Calu3 (cell line): ENCODE data around the gene XRRA1. TPM values are rescaled to one million over a fixed set of nuclear protein-coding genes. Genes with fewer than 3 reads are reported as not detected.
"Not testable (repeated sequence)": the region's sequence is repeated elsewhere in the genome, so short reads cannot be mapped to it uniquely, and the experiment has no call there.

Experiments
- Bru-seq: library from RNA; stranded (reverse); fragments of 400-500 nt; gene quantifications from one replicate; lab custom pipeline; 2021; lab: Mats Ljungman, UMichigan
- BruChase-seq, 2 experiments: library from RNA; stranded (reverse); fragments of 400-500 nt; gene quantifications; one replicate each; lab custom pipeline; 2021; lab: Mats Ljungman, UMichigan
- BruUV-seq: library from RNA; stranded (reverse); fragments of 400-500 nt; replicated peaks from 2 replicates; lab custom pipeline; 2021; lab: Mats Ljungman, UMichigan
- CTCF ChIA-PET: fragments of 300-600 bp; sonication (Branson Sonifier 250); formaldehyde crosslinking; loops from one replicate; lab custom pipeline; 2022; ENCODE audit warnings: antibody characterized with exemption; lab: Charles Lee
- DNase-seq: peaks from one replicate; pipeline ENCODE4 v3.0.0; 2022
- H3K27ac Mint-ChIP-seq: one replicate; pipeline ENCODE4 v1.8.0; 2022; ENCODE audit warnings: mixed read lengths; ENCODE audit not compliant: unreplicated experiment
- H3K27me3 Mint-ChIP-seq: one replicate; pipeline ENCODE4 v1.8.0; 2022; ENCODE audit warnings: mixed read lengths; ENCODE audit not compliant: unreplicated experiment
- H3K36me3 Mint-ChIP-seq: one replicate; pipeline ENCODE4 v1.8.0; 2022; ENCODE audit warnings: mild to moderate bottlenecking, moderate library complexity, mixed read lengths; ENCODE audit not compliant: insufficient read depth, unreplicated experiment
- H3K4me1 Mint-ChIP-seq: one replicate; pipeline ENCODE4 v1.8.0; 2022; ENCODE audit warnings: mild to moderate bottlenecking, low read depth, mixed read lengths; ENCODE audit not compliant: unreplicated experiment
- H3K4me3 Mint-ChIP-seq: one replicate; pipeline ENCODE4 v1.8.0; 2022; ENCODE audit warnings: mild to moderate bottlenecking, low read depth, moderate library complexity, mixed read lengths; ENCODE audit not compliant: unreplicated experiment
- H3K9me3 Mint-ChIP-seq: one replicate; pipeline ENCODE4 v1.8.0; 2022; ENCODE audit warnings: low read depth, mixed read lengths; ENCODE audit not compliant: unreplicated experiment
- intact Hi-C: fragments of 100-400 bp; cut with micrococcal nuclease; formaldehyde crosslinking; loops from one replicate; pipeline ENCODE4 v1.10.0; 2022; ENCODE audit not compliant: unreplicated experiment
- long read RNA-seq: library from polyadenylated mRNA; stranded (forward); transcript quantifications from one replicate; pipeline ENCODE4 v2.0.0, GENCODE V29; 2022
- total RNA-seq: library from RNA; stranded (reverse); gene quantifications from 2 replicates; pipeline ENCODE4 v1.2.3, GENCODE V29; 2022
- TF ChIP-seq, protein P1 (sequence below): fragments of 200-600 bp; IDR thresholded peaks from one replicate; pipeline ENCODE4 v1.8.0; 2022; ENCODE audit warnings: antibody characterized with exemption; ENCODE audit not compliant: unreplicated experiment

Gene XRRA1, protein sequence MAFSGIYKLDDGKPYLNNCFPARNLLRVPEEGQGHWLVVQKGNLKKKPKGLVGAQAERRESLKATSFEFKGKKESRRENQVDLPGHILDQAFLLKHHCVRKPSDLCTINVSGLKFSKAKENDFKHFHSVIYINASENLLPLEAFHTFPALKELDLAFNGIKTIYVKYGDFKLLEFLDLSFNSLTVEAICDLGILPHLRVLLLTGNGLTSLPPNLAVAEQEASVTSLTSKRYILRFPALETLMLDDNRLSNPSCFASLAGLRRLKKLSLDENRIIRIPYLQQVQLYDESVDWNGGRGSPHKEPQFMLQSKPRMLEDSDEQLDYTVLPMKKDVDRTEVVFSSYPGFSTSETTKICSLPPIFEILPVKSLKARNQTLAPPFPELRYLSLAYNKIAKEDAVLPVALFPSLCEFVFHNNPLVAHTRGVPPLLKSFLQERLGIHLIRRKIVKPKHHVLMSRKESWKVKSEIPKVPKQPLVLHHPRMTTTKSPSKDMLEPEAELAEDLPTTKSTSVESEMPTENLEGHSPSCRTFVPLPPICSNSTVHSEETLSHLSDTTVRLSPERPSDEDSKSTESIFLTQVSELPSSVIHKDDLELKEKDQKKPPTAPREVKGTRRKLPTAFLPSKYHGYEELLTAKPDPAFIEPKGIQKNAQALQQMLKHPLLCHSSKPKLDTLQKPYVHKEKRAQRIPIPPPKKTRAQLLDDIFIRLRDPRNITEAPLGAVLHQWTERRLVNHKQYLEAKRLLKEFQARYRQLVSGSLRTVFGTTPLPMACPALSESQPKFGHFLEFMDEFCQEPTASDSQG
- 18.4 and 20.1 TPM in 2 replicates for total RNA-seq
- percentile 62 among the genes with signal in this experiment for Bru-seq, nascent RNA
- percentile 57 among the genes with signal in this experiment for BruChase-seq, experiment 1, labeled RNA remaining after a 6-hour chase
- BruChase-seq, experiment 2, labeled RNA remaining after a 2-hour chase = percentile 60 among the genes with signal in this experiment
- long read RNA-seq, partial matches to known transcripts = 4 of 21 reads
- long read RNA-seq, other reads (novel, unspliced or antisense) = 17 of 21 reads

- Mint-ChIP-seq H3K27me3 (no peaks in the 10 kb centered on the region), H3K27ac (peak within 1 kb of the TSS; percentile 99)
- TF ChIP-seq, protein P1, sequence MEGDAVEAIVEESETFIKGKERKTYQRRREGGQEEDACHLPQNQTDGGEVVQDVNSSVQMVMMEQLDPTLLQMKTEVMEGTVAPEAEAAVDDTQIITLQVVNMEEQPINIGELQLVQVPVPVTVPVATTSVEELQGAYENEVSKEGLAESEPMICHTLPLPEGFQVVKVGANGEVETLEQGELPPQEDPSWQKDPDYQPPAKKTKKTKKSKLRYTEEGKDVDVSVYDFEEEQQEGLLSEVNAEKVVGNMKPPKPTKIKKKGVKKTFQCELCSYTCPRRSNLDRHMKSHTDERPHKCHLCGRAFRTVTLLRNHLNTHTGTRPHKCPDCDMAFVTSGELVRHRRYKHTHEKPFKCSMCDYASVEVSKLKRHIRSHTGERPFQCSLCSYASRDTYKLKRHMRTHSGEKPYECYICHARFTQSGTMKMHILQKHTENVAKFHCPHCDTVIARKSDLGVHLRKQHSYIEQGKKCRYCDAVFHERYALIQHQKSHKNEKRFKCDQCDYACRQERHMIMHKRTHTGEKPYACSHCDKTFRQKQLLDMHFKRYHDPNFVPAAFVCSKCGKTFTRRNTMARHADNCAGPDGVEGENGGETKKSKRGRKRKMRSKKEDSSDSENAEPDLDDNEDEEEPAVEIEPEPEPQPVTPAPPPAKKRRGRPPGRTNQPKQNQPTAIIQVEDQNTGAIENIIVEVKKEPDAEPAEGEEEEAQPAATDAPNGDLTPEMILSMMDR = no peak
Observed at GRCh38 chr11:74948898-74949752, at the start of gene XRRA1, which contains the start of gene SPCS2. XRRA1 (minus strand) TSS chr11:74949091; CDS start chr11:74940878, 8,213 bp downstream. SPCS2 (plus strand) TSS chr11:74949266; CDS start chr11:74949286, 20 bp downstream.

GRCh38 chr11:74992852-74993251 is 44.0 kb upstream of the XRRA1 start:
- Mint-ChIP-seq H3K9me3 (no peaks in the 10 kb centered on the region), H3K4me1 (peaks cover 19% of the 10 kb centered on the region), H3K36me3 (peaks cover 13% of the 10 kb centered on the region), H3K27me3 (no peaks in the 10 kb centered on the region), H3K27ac (no peak overlapping the region), H3K4me3 (no peak overlapping the region)
- TF ChIP-seq, protein P1 = no peak
- intact Hi-C loops = no loop called here
- DNase-seq = no peak
- no TSS peak for BruUV-seq
- CTCF ChIA-PET = no interaction called here

More at GRCh38 chr11:74948898-74949752, at the start of gene XRRA1, which contains the start of gene SPCS2:
- CTCF ChIA-PET = interaction anchor here (0.6 to 1.4 kb wide), 2 partner anchors 19 to 1088 kb away, joined by 3 read pairs; no protein-coding TSS in a partner anchor
- H3K36me3 Mint-ChIP-seq = peaks cover 37% of the 10 kb centered on the region
- peak; percentile 97 for DNase-seq
- peaks cover 17% of the 10 kb centered on the region for H3K4me1 Mint-ChIP-seq
- TSS peak; percentile 61 for BruUV-seq
- intact Hi-C loops = no loop called here
- H3K4me3 Mint-ChIP-seq = peak within 1 kb of the TSS; percentile 93
- no peaks in the 10 kb centered on the region for H3K9me3 Mint-ChIP-seq

DNA sequence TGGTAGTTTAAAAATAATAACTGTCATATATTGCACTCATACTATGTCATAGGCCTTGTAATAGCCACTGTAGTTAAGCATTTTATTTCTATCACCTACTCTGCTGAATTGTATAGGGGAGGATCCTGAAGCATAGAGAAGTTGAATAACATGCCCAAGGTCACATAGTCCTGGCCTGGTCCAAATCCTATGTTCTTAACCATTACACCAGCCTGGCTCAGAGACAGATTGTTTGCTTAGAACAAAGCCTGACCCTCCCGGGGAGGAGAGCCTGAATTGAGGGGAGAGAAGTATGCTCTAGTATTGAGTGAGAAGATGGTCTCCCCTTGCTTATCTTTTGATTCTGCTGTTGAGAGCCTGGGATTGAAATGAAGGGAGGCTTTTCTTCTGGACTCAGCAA is 42.0 kb upstream of the XRRA1 start:
- CTCF ChIA-PET = no interaction called here
- no peak overlapping the region for H3K4me3 Mint-ChIP-seq
- H3K27me3 Mint-ChIP-seq = no peaks in the 10 kb centered on the region
- intact Hi-C loops = no loop called here
- no peaks in the 10 kb centered on the region for H3K9me3 Mint-ChIP-seq
- no peak for DNase-seq
- peaks cover 17% of the 10 kb centered on the region for H3K36me3 Mint-ChIP-seq
- no peak overlapping the region for H3K27ac Mint-ChIP-seq
- H3K4me1 Mint-ChIP-seq = peaks cover 19% of the 10 kb centered on the region
- BruUV-seq = no TSS peak
- TF ChIP-seq, protein P1 = no peak

DNA sequence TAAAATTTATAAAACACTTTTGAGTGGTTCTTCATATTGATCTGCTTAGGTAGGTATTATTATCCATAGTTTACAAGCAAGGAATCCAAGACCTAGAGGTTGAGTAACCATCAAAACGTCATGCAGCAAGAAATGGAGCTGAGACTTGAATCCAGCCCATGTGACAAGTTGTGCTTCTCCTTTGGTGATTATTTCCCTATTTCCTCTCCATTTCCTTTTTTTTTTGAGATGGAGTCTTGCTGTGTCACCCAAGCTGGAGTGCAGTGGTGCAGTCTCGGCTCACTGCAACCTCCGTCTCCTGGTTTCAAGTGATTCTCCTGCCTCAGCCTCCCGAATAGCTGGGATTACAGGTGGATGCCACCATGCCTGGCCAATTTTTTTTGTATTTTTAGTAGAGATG is 41.3 kb upstream of the XRRA1 start:
- CTCF ChIA-PET, H3K27ac Mint-ChIP-seq, BruUV-seq, DNase-seq, H3K27me3 Mint-ChIP-seq, H3K9me3 Mint-ChIP-seq, intact Hi-C loops: not testable (repeated sequence)
- peak overlapping the region; percentile 97 for H3K4me3 Mint-ChIP-seq
- H3K36me3 Mint-ChIP-seq = peaks cover 17% of the 10 kb centered on the region
- peaks cover 19% of the 10 kb centered on the region for H3K4me1 Mint-ChIP-seq
